ENCODE results near the gene FBXO33.

Gene FBXO33

DNA sequence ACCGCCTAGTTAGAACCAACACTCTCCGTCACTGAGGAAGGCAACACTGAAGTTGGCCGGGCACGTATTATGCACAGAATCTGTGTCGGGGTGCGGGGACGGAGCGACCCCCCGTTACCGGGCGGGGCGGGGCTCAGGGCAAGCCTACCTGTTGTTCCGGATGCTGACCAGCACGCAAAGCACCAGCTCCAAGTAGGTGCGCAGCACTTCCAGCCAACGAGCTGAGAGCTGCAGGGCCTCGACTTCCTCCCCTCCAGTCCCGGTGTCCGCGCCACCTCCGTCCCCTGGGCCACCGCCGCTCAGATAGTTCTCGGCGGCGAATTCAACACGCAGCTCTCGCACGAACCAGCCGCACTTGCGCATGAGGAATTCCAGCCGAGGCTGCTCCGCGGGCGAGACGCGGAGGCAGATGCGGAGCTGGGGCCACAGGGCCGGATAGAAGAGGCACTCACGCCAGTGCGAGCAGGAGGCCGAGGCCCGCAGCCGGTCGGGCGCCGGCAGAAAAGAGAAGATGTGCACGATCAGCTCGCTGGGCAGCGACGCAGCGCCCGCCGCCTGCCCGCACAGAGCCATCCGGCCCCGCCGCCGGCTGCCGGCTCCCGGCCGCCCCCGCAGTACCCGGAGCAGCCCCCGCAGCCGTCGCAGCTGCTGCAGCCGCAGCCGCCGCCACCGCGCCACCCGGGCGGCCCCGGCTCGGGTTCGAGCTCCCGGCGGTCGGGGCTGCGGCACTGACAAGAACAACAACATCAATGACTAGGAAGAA is 636 bp downstream of the FBXO33 start:
- DNase-seq: peak; percentile 22

DNA sequence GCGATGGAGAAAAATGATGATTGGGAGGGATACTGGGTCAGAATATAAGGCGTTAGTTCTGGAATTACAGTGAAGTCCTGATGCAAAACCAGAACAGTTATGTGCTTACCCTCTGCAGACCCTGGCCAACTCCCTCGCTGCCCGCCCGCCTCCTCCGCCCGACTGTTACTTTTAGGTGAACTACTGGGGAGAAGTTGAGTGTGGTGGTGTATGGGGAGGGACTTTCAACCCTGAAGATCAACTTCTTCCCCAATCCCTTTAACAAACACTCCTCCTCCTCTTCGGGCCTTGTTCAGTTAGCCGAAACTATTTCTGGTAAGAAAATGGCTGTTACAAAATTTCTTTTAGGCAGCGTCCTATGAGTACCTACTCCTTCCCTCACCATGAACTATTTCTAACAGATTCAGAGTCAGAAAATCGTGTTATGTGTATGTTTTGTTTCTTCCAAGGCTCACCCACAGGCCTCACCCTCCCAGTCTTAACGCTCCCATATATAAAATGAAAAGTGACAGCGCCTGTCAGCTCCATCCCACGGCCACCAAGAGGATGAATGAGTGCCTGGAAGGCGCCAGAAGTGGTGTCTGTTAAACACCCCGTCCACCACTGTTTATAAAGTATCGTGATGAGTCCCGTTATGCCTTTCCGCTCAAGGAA is 1.3 kb downstream of the FBXO33 start:
- DNase-seq: no peak

DNA sequence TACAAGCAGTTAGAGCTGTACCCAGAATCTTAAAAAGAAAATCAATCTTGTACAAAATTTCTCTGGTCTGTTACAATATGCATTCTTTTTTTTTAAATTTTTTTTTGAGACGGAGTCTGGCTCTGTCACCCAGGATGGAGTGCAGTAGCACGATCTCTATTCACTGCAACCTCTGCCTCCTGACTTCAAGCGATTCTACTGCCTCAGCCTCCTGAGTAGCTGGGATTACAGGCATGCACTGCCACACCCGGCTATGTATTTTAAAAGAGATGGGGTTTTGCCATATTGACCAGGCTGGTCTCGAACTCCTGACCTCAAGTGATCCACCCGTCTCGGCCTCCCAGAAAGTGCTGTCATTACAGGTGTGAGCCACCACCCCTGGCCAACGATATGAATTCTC is 4.1 kb downstream of the FBXO33 start:
- DNase-seq: no peak

DNA sequence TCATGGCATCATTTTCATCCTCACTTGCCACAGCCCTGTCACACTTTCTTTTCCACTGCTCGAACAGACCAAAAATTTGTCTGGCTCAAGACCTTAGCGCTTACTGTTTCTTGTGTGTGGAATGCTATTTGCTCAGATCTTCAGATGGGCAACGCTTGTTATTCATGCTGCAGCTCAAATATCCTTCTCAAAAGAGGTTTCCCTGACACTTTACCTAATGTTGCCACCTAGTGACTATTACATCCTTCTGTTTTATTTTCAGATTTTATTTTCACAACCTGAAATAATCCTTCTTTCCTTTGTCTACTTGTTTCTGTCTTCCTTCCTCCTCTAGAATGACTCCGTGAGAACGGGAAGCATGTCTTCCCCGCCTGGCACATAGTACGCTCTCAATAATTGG is 5.6 kb downstream of the FBXO33 start:
- peak; percentile 72 for DNase-seq

DNA sequence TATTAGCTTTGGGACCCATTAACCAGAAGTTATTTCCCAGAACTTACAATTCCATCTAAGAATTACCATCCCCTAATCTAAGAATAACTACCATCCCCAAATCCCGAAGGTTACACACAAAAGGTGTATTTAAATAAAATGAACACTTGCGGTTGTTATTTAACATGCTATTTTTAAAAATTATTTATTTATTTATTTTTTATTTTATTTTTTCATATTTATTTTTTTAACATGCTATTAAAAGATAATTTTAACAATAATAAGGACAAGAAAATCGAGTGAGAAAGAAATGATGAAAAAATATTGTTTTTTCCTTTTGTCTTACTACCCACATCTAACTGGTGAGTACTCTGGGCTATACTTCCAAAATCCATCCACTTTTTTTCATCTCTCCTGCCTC is 6.3 kb downstream of the FBXO33 start:
- DNase-seq: no peak

DNA sequence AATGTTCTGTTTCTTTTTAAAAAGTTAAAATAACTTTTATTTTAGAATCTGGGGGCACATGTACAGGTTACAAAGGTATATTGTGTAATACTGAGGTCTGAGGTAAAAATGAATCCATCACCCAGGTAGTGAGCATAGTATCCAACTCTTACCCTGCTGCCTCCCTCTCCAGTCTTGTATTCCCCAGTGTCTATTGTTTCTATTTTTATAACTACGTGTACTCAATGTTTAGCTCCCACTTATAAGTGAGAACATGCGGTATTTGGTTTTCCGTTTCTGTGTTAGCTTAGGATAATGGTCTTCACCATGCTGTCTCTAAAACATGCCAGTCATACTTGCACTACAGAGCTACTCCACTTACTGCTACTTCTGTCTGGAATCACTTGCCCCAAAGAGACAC is 8.4 kb downstream of the FBXO33 start:
- DNase-seq: no peak

DNA sequence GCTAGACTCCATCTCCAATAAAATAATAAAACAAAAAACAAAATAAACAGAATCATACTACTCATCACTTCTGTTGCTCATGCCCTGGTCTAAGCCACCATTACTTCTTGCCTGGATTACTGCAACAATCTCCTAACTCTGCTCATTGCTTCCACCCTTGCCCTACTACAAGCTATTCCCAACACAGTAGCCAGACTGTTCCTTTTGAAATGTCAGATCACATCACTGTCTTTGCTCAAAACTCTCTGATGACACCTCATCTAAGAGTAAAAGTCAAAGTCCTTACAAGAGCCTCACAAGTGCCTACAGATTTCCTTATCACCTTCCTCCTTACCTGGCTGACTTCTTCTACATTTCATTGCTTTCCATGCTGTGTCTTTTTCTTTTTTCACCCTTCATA is 10.0 kb downstream of the FBXO33 start:
- DNase-seq: no peak

DNA sequence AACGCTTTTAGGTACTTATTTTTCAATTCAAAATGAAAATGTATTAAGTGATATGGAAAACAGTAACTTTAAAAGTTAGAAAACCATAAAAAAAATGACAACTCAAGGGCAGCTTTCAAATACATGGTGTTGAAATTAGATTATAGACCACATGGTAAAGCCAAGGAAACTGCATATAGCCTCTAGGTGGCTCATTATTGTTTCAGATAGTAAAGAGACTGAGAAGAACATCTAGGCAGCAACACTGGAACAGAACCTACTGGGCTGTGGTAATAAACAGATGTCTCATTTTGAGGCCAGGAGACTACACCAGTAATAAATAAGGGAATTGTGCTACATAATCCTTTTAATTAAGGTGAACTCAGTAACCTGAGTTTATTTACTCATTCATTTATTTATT is 13.0 kb downstream of the FBXO33 start:
- DNase-seq: no peak

DNA sequence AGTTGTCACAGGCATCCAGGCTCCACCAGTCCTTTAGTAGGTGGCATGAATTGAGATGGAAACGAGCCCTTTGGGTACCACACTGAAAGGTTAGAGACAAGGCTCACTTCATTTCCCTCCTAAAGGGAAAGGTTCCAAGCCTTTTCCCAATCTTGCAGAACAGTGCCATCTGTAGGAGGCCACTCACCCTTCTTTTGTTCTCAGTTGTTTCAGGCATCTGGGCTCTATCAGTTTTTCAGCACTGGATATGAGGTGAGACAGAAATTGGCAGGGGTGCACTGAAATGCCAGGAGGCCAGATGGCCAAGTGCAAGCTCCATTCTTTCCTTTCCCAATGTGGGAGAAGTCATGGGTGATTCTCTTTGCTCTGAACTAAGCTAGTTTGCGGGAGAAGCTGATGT is 15.2 kb downstream of the FBXO33 start:
- no peak for DNase-seq

DNA sequence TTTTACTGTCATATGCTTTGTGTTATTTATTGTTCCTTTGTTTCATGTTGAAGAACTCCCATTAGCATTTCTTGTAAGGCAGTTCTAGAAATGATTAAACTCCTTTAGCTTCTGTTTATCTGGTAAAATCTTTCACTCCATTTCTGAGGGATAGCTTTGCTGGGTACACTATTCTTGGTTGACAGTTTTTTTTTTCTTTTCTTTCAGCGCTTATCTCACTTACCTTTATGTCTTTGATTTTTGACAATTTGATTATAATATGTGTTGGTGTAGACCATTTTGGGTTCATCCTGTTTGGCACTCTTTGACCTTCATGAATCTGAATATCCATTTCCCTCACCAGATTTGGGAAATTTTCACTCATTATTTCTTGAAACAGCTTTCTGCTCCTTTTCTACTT is 16.2 kb downstream of the FBXO33 start:
- DNase-seq: no peak

DNA sequence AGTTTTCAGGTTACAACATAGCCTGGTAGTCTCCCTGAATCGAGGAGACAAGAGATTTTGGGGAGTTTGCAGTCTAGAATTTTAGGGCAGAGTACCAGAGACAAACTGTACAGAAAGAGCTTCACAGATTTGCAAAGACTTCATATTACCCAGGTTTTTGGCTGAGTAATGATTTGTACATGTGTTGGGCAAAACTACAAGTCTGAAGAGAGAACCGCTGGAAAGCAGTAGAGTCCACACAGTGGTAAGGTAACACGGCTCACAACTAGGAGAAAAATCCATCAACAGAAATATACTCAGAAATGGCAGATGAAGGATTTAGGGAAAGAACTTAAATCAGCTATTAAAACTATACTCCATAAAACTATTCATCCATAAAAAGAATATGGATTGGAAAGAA is 25.7 kb downstream of the FBXO33 start:
- no peak for DNase-seq

DNA sequence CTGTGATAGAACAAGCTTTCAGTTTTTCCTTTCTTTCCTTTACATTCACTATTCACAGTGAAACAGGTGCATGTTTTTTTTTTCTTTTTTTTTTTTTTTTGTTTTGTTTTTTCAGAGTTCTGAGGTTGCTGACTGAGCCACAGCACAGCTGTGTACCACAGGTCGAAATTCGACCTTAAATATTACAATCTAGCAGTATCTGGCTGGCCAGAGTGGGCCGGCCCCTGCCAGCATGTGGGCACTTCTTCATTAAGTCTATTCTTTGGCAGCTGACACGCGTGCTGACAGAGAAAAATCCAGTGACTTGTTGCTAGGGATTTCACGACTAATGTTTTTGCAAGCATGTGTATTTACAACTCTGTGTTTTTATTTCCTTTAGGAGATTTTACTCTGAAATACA is 33.9 kb downstream of the FBXO33 start:
- no peak for DNase-seq

DNA sequence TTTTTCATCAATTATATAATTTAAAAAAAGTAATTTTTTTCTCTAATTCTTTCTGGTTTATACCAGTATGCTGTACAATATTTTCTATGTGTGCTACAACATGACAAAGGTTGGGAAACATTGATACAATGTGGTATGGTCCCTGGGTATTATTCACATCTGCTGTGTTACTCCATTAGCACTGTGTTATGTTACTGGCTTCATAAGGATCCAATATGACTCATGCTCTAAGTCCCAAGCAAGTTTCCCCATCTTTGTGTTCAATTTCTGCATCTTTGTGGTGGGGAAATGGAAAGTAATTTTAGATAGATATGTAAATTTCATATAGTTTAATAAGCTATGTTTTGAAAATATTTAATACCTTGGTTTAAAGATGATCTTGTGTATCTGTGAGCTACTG is 35.8 kb downstream of the FBXO33 start:
- DNase-seq: peak; percentile 17

DNA sequence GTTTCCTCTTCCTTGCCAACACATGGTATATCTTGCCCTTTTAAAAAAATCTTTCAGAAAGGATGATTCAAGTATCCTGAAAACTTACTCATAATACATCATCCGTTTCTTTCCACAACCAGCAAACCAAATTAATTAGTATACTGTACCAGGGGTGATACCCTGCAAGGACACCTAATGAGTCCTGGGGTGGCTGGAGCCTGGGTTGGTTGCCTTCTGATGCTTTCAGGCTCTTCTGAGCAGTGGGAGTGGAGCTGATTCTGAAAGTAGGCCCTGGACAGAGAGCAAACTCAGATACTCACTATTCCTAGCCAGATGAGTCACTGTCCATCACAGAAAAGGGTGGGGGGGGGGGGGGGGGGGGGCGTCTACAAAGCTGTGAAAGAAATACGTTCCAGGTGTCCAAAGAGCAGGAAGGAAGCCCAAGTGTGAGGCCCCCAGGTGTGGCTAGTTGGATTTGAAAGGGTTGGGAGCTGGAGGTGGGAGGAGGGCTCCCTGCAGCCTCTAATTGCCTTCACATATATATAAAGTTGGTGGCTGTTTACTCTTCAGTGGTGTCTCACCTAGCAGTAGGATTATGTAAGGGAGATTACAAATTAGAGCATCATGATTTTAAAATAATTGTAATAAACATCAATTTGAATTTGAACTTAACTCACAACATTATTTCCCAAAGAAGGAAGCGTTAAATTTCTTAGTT is 36.5 kb downstream of the FBXO33 start:
- DNase-seq: no peak

DNA sequence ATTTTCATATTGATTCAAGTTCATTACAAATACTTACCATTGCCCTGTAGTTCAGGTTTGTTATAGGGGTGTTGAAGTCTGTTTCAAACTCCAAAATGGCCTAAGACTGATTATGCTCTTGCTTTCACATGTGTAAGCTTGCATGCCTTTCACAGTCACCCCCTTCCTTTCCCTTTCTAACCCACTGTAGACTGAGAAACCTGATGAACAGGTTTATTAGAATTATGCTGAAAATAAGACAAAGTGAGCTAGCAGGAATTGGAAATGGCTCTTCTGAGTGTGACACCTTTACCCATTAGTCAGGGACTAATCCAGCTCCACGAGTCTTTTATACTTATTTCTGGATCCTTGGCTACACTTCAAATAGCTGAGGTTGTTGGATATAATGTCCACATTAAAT is 38.9 kb downstream of the FBXO33 start:
- DNase-seq: no peak

DNA sequence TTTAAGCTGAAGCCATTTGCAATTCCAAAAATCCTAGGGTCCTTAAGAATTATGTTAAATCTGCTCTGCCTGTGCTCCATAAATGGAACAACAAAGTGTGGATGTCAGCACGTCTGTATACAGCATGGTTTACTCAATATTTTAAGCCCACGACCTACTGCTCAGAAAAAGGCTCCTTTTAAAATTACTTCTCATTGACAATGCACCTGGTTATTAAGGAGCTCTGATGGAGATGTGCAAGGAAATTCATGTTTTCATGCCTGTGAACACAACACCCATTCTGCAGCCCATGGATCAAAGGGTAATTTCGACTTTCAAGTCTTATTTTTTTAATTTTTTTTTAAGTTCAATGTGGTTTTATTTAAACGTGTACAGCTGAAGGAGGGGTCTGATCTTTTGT is 48.1 kb downstream of the FBXO33 start:
- no peak for DNase-seq

DNA sequence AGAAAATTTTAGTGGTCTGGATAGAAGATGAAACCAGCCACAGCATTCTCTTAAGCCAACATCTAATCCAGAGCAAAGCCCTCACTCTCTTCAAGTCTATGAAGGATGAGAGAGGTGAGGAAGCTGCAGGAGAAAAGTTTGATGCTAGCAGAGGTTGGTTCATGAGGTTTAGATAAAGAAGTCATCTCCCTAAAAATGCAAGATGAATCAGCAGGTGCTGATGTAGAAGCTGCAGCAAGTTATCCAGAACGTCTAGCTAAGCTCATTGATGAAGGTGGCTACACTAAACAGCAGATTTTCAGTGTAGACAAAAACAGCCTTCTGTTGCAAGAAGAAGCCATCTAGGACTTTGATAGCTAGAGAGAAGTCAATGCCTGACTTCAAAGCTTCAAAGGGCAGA is 48.5 kb downstream of the FBXO33 start:
- no peak for DNase-seq

DNA sequence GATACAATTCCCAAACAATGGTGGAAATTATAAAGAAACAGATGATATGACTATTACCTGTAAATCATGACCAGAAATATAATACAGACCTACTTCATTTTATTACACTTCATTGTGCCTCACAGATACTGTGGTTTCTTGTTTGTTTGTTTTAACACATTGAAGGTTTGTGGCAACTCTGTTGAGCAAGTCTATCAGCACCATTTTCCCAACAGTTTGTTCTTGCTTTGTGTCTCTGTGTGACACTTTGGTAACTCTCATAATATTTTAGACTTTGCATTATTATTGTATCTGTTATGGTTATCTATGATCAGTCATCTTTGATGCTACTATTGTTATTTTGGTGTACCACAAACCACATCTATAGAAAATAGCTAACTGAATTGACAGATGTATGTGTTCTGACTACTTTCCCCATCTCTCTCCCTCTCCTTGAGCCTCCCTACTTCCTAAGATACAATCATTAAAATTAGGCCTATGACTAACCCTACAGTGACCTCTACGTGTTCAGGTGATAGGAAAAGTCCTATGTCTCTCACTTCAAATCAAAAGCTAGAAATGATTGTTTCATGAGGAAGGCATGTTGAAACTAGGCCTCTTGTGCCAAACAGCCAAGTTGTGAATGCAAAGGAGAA is 49.1 kb downstream of the FBXO33 start:
- DNase-seq: no peak

DNA sequence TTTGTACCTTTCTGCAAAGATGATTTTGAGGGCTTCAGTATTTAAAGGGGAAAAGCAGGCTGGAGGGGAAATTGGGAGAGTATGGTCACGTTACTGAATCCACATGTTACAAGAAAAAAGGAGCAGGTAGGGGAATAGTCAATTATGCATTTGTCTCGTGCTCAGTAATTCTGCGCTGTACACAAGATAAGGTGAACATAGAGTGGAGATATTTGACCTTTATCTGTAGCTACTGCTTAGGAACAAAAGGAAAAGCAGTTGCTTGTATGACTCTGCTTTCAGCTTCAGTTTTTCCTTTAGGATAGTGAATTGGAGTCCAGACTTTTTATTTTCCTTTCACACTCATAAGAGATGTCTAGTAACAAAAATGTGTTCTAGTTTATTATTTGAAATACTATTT is 49.8 kb downstream of the FBXO33 start:
- DNase-seq: no peak

DNA sequence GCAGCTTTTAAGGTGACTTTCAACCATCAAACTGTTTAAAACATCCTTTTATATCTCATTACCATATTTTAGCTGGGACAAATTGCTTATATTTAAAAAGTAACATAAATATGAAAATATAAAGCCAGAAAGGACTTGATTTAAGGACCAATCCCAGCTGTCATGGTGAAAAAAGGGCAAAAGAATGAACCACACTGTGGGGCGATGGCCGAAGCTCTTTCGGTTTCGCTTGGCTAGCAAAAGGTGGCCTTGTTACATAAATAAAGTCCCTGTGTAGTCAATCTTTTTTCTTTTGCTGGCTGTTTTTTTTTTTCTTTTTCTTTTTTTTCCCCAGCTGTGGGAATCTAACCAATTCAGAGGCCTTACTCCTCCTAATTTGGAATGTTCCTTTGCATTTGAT is 50.9 kb downstream of the FBXO33 start:
- no peak for DNase-seq

DNA sequence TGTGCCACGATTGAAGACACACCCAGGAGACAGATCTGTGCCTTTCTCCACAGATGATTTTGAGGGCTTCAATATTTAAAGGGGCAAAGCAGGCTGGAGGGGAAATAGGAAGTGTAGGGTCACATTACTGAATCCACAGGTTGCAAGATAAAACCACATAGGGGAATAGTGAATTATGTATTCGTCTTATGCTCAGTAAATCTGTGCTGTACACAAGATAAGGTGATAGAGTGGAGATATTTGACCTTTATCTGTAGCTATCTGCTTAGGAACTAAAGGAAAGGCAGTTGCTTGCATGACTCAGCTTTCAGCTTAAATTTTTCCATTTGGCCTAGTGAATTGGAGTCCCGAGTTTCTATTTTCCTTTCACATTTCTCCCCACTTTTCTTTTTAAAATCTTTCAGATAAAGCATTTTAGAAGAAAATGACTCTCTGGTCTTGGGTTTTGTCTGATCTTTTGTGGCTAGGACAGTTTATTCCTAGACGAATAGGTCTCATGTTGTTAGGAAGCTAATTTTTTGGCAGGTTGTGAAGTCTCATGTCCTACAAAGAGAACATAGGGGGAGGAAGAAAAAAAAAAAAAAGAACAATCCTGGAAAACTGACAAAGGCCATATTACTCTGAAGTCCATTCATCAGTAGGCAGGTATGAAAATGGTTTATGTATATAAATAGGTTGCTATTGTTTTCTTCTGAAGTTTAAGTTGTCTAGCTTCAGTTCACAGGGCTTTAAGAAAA is 55.4 kb downstream of the FBXO33 start:
- DNase-seq: no peak

DNA sequence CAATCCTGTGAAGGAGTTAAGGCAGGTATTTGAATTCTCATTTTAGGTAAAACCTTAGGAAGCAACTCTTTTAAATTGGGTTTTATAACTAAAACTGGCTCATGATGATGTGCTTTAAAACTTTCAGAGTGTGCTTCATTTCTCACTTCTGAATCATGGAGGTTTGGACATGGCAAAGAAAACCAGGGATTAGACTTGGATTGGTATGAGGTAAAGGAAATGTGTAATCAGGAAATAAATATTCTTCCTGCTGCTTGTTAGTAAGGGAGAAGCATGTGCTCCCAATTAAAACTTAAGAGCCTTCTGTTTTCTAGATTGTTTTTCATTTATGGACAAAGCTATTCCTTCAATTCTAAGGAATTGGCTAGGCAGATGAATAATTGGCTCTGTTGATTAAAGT is 57.4 kb downstream of the FBXO33 start:
- peak; percentile 81 for DNase-seq

DNA sequence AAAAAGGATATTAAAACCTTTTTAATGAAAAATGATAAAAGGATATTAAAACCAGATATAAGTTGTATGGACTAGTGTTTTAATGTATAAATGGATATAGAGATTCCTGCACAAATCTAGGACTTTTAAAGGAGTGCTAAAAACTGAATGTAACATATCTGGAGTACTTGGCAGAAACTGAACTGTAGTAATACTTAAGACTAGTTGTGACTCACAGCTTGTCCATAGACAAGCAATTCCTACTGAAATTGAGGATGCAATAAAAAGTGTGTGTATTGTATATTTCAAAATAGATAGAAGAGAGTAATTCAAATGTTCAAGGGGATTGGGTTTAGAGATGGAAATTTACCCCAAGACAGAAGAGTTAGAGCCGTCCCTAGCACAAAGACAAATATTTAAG is 59.6 kb downstream of the FBXO33 start:
- peak; percentile 36 for DNase-seq

Measured in fibroblast of skin of abdomen (primary cell).